Subcutaneous abdominal adipose tissue (tissue), 5 donors: ENCODE results near the gene PRICKLE2.

Source experiments
- H3K27ac ChIP-seq: one replicate; pipeline ENCODE4 v1.7.0; 2013; ENCODE audit warnings: low read depth, mild to moderate bottlenecking, inconsistent platforms, low read length, moderate library complexity
- H3K27me3 ChIP-seq, 5 donors: one replicate each; pipeline ENCODE4 v1.7.0; 2013; ENCODE audit warnings: low read length in 5 of 5, inconsistent platforms in 1 of 5; ENCODE audit not compliant: control insufficient read depth in 5 of 5, insufficient read depth in 4 of 5
- H3K36me3 ChIP-seq, 5 donors: one replicate each; pipeline ENCODE4 v1.7.0; 2013; ENCODE audit warnings: low read length in 5 of 5; ENCODE audit not compliant: control insufficient read depth in 5 of 5, insufficient read depth in 5 of 5
- H3K4me1 ChIP-seq, 5 donors: one replicate each; pipeline ENCODE4 v1.7.0; 2013; ENCODE audit warnings: low read length in 5 of 5, mild to moderate bottlenecking in 3 of 5, moderate library complexity in 1 of 5; ENCODE audit not compliant: control insufficient read depth in 5 of 5, insufficient read depth in 5 of 5
- H3K4me3 ChIP-seq, 5 donors: one replicate each; pipeline ENCODE4 v1.7.0; 2013; ENCODE audit warnings: low read length in 5 of 5, low read depth in 1 of 5
- H3K9ac ChIP-seq, 5 donors: one replicate each; pipeline ENCODE4 v1.7.0; 2013; ENCODE audit warnings: low read length in 5 of 5, mild to moderate bottlenecking in 4 of 5, moderate library complexity in 3 of 5
- H3K9me3 ChIP-seq, 5 donors: one replicate each; pipeline ENCODE4 v1.7.0; 2013; ENCODE audit warnings: low read length in 5 of 5; ENCODE audit not compliant: control insufficient read depth in 5 of 5
- donor health status: healthy.
- donor health status: healthy.
- donor health status: healthy.
- donor health status: healthy.
- donor health status: healthy.

The PRICKLE2 gene

DNA sequence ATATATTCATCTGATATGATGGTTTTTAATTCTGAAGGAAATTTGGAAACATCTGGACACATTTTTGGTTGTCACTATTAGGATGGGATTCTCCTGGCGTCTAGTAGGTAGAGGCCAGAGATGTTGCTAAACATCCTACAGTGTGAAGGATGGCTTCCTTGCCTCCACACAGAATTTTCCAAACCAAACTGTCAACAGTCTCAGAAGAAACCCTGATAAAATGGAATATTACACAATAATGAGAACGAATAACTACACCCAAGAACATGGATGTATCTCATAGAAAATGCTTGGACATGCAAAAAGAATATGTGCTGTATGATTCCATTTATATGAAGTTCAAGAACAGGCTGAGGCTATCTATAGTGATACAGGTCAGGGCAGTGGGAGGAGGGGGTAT, 122.1 kb downstream of the PRICKLE2 start:
- no peak overlapping the region for H3K27ac ChIP-seq
- H3K36me3 ChIP-seq = peaks cover 10 to 39% (median 24%) of the 10 kb centered on the region in 5 donors
- H3K4me1 ChIP-seq = peaks cover 0 to 11% (median 0%) of the 10 kb centered on the region in 5 donors
- H3K9me3 ChIP-seq = no peaks in the 10 kb centered on the region
- no peaks in the 10 kb centered on the region for H3K27me3 ChIP-seq
- H3K4me3 ChIP-seq = no peak overlapping the region
- no peak overlapping the region for H3K9ac ChIP-seq

DNA sequence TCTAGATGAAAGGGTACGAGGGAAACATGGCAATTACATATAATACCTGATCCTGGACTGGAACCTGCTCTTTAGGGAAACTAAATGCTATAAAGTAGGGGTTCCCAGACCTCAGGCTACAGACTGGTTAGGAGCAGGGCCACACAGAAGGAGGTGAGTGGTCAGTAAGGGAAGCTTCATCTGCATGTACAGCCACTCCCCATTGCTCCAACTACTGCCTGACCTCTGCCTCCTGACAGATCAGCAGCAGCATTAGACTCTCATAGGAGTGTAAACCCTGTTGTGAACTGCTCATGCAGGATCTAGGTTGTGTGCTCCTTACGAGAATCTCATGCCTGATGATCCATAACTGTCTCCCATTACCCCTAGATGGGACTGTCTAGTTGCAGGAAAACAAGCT, 123.1 kb downstream of the PRICKLE2 start:
- Histone ChIP-seq H3K4me1 (peaks cover 0 to 13% (median 0%) of the 10 kb centered on the region in 5 donors), H3K9me3 (no peaks in the 10 kb centered on the region), H3K4me3 (no peak overlapping the region), H3K27ac (no peak overlapping the region), H3K36me3 (peaks cover 10 to 43% (median 26%) of the 10 kb centered on the region in 5 donors), H3K27me3 (no peaks in the 10 kb centered on the region), H3K9ac (no peak overlapping the region)

DNA sequence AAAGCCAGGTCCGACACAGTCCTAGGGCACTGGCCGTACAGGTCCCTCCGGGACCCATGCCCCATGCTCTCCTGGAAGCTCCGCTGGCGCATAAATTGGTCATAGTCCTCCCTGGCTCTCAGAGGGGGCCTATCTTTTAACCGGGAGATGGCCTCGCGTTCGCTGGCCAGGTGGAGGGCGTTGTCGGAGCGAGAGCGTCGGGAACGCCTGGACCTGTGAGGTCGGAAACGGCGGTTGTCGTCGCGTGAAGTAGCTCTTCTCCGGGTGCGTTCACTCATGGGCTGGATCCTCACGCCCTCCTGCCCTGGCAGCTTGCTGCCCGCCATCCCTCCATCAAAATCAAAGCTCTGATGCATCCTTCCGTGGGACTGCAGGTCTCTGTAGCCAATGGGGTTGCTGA, 126.0 kb downstream of the PRICKLE2 start:
- Histone ChIP-seq H3K4me1 (peaks cover 0 to 9% (median 4%) of the 10 kb centered on the region in 5 donors), H3K9me3 (no peaks in the 10 kb centered on the region), H3K9ac (no peak overlapping the region), H3K4me3 (no peak overlapping the region), H3K27ac (no peak overlapping the region), H3K36me3 (peaks cover 19 to 38% (median 35%) of the 10 kb centered on the region in 5 donors), H3K27me3 (no peaks in the 10 kb centered on the region)

DNA sequence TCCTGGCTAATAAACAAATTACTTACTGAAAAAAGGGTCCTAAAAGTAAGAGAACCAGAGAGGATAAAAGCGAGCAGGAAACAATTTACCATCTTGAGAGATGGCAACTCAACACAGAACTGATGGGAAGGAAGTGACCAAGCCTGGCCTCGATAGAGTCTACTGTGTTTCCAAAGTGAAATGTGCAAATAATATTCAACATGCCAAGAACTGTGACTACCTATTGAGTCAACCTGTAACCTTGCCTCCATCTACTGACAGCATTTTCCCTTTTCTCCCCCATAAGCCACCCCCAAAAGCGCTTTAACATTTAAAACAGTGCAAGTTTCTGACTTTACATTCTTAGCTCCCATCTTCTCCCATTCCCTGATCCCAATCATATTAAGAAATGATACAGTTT, 126.6 kb downstream of the PRICKLE2 start:
- Histone ChIP-seq H3K4me1 (peaks cover 0 to 9% (median 4%) of the 10 kb centered on the region in 5 donors), H3K9ac (no peak overlapping the region), H3K4me3 (no peak overlapping the region), H3K36me3 (peaks cover 15 to 37% (median 35%) of the 10 kb centered on the region in 5 donors), H3K27me3 (no peaks in the 10 kb centered on the region), H3K9me3 (no peaks in the 10 kb centered on the region), H3K27ac (no peak overlapping the region)

DNA sequence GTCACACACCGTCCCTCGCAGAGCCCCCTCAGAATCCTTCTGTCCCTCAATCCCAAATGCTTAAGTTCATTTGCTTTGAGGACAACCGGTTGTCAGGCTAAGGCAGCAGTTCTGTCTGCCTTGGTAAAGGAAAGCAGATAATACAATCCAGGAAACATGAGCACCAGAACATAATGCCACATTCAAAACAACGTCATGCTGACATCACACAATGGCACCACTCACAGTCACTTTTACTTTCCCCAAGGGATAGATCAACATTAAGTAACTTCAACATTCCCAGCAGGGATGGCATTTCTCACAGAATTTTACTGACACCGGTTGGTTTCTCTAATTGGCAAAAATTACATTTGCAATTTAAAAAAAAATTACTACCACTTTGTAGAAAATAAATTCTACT, 127.3 kb downstream of the PRICKLE2 start:
- Histone ChIP-seq H3K36me3 (peaks cover 15 to 37% (median 35%) of the 10 kb centered on the region in 5 donors), H3K9me3 (no peaks in the 10 kb centered on the region), H3K27ac (peak overlapping the region; percentile 35), H3K4me3 (no peak overlapping the region), H3K4me1 (peaks cover 0 to 9% (median 4%) of the 10 kb centered on the region in 5 donors), H3K9ac (peak overlapping the region in 1 of 5 donors; percentile 31), H3K27me3 (no peaks in the 10 kb centered on the region)

DNA sequence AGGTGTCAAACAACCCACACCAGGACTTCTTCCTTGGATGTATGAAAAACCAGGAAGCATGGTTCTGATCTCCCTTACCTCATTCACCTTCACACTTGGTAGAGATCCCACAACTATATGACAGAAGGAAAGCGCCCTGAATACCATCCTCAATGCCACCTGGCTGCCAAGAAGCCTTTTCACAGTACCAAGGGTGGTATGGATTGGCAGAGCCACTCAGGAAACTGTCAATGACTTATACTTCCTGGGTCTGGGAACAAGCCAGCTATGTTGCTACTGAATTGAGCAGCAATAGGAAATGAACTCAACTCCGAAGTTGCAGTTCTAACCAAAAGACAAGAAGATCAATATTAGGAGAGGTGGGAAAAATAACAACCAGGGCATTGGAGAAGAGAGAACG, 129.5 kb downstream of the PRICKLE2 start:
- Histone ChIP-seq H3K4me1 (peaks cover 0 to 9% (median 4%) of the 10 kb centered on the region in 5 donors), H3K36me3 (peaks cover 15 to 37% (median 31%) of the 10 kb centered on the region in 5 donors)

DNA sequence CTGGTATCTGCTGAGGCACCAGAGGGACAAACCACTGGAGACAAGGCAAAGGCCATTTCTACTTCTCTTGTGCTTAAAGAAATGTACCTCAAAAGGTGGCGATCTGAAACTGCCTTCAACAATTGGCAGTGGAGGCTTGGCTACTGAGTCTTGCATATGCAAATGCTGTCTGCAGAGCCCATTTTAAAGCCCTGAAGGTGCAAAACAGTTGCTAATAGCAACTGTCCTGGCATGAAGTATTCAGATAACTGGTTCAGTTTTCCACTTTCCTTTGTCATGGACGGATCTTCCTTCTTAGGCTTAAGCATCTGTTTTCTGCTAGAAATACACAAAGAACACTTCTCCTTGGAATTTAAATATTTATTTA, 130.6 kb downstream of the PRICKLE2 start:
- Histone ChIP-seq H3K9me3 (no peaks in the 10 kb centered on the region), H3K27ac (no peak overlapping the region), H3K9ac (no peak overlapping the region), H3K4me1 (peaks cover 0 to 9% (median 4%) of the 10 kb centered on the region in 5 donors), H3K36me3 (peaks cover 15 to 34% (median 28%) of the 10 kb centered on the region in 5 donors), H3K4me3 (no peak overlapping the region), H3K27me3 (no peaks in the 10 kb centered on the region)

More for the DNA sequence above, 129.5 kb downstream of the PRICKLE2 start:
- Histone ChIP-seq H3K9ac (no peak overlapping the region), H3K4me3 (no peak overlapping the region), H3K9me3 (no peaks in the 10 kb centered on the region), H3K27ac (no peak overlapping the region), H3K27me3 (no peaks in the 10 kb centered on the region)

DNA sequence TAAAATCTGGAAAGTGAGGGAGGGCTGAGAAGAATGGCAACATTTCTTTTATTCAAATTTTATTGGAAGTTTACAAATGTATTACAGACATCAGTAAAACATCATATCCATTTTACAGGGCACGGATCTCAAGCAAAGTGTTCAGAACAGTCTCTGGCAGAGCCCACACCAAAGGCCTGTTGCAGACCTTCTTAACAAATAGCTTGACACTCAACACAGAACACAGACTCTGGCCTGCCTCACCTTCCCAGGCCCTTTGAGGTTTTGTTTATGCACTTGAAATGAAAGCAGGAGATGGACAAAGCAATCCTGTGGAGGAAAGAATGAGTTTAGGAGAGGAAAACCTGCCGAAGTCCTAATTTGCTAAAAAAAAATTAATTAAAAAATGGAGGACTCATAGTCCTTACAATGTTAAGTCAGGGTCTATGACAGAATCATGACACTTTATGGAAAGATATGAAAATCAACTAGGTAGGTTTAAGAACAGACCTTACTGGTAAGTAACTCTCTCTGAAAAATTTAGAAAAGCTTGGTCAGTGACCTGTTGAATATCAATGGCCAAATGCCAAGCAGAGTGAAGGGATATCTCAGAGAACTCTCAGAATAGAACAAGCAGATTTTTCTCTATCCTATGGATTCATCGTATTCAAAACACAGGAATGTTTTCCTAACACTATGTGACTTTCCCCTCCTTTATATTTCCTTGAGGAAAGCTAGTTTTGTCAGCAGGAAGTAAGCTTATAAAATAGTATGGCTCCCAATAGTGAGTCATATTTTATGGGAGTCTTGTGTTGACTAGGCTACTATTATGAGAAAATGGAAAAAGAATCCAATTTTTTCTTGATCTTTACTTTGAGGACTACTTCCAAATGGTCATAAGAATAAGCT, 131.2 kb downstream of the PRICKLE2 start:
- Histone ChIP-seq H3K27me3 (no peaks in the 10 kb centered on the region), H3K9me3 (no peaks in the 10 kb centered on the region), H3K27ac (no peak overlapping the region), H3K4me1 (peaks cover 0 to 9% (median 4%) of the 10 kb centered on the region in 5 donors), H3K36me3 (peaks cover 15 to 27% (median 21%) of the 10 kb centered on the region in 5 donors), H3K4me3 (no peak overlapping the region), H3K9ac (no peak overlapping the region)

DNA sequence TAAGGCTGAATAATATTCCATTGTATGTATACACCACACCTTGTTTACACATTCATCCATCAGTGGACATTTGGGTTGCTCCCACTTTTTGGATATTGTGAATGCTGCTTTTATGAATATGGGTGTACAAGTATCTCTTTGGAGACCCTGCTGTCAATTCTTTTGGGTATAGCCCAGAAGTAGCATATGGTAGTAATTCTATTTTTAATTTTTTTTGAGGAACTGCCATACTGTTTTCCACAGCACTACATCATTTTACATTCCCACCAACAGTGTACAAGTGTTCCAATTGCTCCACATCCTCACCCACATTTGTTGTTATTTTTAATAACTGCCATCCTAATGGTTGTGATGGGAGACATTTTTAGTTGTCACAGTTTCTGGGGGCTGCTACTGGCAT, 132.1 kb downstream of the PRICKLE2 start:
- H3K27ac ChIP-seq = no peak overlapping the region
- H3K27me3 ChIP-seq = no peaks in the 10 kb centered on the region
- H3K36me3 ChIP-seq = peaks cover 13 to 20% (median 17%) of the 10 kb centered on the region in 5 donors
- H3K9me3 ChIP-seq = no peaks in the 10 kb centered on the region
- no peak overlapping the region for H3K4me3 ChIP-seq
- H3K4me1 ChIP-seq = peaks cover 0 to 9% (median 6%) of the 10 kb centered on the region in 5 donors
- H3K9ac ChIP-seq = no peak overlapping the region

DNA sequence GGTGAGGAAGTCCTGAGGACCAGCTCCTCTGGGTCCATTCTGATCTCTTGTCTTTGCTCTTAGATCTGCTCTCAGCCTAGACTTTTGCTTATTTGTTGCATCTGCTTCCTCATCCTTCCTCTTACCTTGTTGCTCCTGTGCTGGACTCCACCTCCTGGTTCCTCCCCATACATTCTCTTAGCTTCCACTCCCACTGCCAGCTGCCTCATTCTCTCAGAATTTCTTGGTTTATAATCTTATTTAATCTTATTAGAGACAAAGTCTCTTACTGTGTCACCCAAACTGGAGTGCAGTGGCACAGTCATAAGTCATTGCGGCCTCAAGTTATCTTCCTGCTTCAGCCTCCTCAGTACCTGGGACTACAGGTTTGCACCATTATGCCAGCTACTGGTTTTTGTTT, 133.8 kb downstream of the PRICKLE2 start:
- no peak overlapping the region for H3K27ac ChIP-seq
- H3K9ac ChIP-seq = no peak overlapping the region
- H3K36me3 ChIP-seq = peaks cover 5 to 15% (median 12%) of the 10 kb centered on the region in 5 donors
- H3K4me1 ChIP-seq = peaks cover 0 to 12% (median 7%) of the 10 kb centered on the region in 5 donors
- H3K27me3 ChIP-seq = no peaks in the 10 kb centered on the region
- H3K4me3 ChIP-seq = no peak overlapping the region
- no peaks in the 10 kb centered on the region for H3K9me3 ChIP-seq
